NOMO-1 (cell line): ENCODE measurements around the gene PATJ.
A peak's percentile ranks its signal among the peaks of the same experiment; 100 is the strongest.

ENCODE experiments used
- DNase-seq, 2 experiments: peaks; one replicate each; lab custom pipeline; 2025; ENCODE audit not compliant: unreplicated experiment in 2 of 2; lab: John Stamatoyannopoulos, UW

The PATJ gene

GRCh38 chr1:62082456-62083363 lies 340.4 kb downstream of the PATJ start:
- peak in 1 of 2 experiments; percentile 55 for DNase-seq

GRCh38 chr1:62084310-62084890 lies 342.1 kb downstream of the PATJ start:
- DNase-seq, result no peak

GRCh38 chr1:62088439-62088838 lies 346.2 kb downstream of the PATJ start:
- no peak for DNase-seq

GRCh38 chr1:62089570-62089969 lies 347.3 kb downstream of the PATJ start:
- no peak for DNase-seq

- DNase-seq, result no peak
These were observed 347.7 kb downstream of the PATJ start for GRCh38 chr1:62090016-62090415.

GRCh38 chr1:62092110-62092509 lies 349.8 kb downstream of the PATJ start:
- DNase-seq, result no peak

- DNase-seq, result no peak
These were observed 351.0 kb downstream of the PATJ start for GRCh38 chr1:62093261-62093660.

- DNase-seq, result no peak
These were observed 355.2 kb downstream of the PATJ start for GRCh38 chr1:62097464-62097863.

- no peak for DNase-seq
These were observed 358.2 kb downstream of the PATJ start for GRCh38 chr1:62100442-62100841.

GRCh38 chr1:62103846-62104245 lies 361.6 kb downstream of the PATJ start:
- no peak for DNase-seq

GRCh38 chr1:62107923-62108322 lies 365.6 kb downstream of the PATJ start:
- DNase-seq, result no peak

- no peak for DNase-seq
These were observed 366.8 kb downstream of the PATJ start for GRCh38 chr1:62109124-62109523.

GRCh38 chr1:62110198-62110817 lies 368.0 kb downstream of the PATJ start:
- no peak for DNase-seq

GRCh38 chr1:62111084-62111483 lies 368.8 kb downstream of the PATJ start:
- DNase-seq, result no peak

GRCh38 chr1:62113507-62113906 lies 371.2 kb downstream of the PATJ start:
- no peak for DNase-seq

- DNase-seq, result no peak
These were observed 374.9 kb downstream of the PATJ start for GRCh38 chr1:62117018-62117750.

GRCh38 chr1:62126579-62127290 lies 384.5 kb downstream of the PATJ start:
- DNase-seq, result no peak

- no peak for DNase-seq
These were observed 386.5 kb downstream of the PATJ start for GRCh38 chr1:62128745-62129144.

GRCh38 chr1:62131093-62131725 lies 388.9 kb downstream of the PATJ start:
- peak; percentile 51 to 60 for DNase-seq

GRCh38 chr1:62138029-62138428 lies 395.7 kb downstream of the PATJ start:
- no peak for DNase-seq
